ENCODE data around the gene PTPRN2. TPM values are rescaled to one million over a fixed set of nuclear protein-coding genes. Genes with fewer than 3 reads are reported as not detected.

Gene PTPRN2
- polyA plus RNA-seq, 1 experiment: 0.02 TPM

DNA sequence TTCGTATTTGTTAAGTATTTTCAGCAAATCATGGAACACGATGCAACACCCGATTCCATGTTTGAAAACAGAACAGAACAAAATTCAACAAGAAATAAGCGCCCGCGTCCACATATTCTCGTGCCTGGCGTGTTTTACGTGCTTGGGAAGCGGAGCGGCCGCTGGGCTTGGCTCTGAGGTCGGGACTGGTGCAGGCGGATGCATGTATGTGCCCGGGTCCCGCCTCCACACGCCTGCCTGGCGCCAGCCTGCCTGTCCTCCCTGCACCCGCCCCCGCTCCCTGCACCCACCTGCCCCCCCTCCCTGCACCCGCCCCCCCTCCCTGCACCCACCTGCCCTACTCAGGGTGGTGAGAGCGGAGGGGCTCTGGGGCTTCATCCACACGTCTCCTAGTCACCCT lies 796.4 kb downstream of the PTPRN2 start:
- Histone ChIP-seq H3K27ac (ENCODE audit: low read depth, low read length) (no peak overlapping the region), H3K9me3 (ENCODE audit: control insufficient read depth, insufficient read depth, low read length) (peaks cover 93% of the 10 kb centered on the region), H3K4me3 (ENCODE audit: low read depth, low read length) (no peak overlapping the region), H3K27me3 (ENCODE audit: control insufficient read depth, insufficient read depth, low read length) (no peaks in the 10 kb centered on the region)
- CTCF ChIA-PET: no interaction called here
- DNase-seq (ENCODE audit: low read depth, low spot score): no peak
- TF ChIP-seq, protein P1, sequence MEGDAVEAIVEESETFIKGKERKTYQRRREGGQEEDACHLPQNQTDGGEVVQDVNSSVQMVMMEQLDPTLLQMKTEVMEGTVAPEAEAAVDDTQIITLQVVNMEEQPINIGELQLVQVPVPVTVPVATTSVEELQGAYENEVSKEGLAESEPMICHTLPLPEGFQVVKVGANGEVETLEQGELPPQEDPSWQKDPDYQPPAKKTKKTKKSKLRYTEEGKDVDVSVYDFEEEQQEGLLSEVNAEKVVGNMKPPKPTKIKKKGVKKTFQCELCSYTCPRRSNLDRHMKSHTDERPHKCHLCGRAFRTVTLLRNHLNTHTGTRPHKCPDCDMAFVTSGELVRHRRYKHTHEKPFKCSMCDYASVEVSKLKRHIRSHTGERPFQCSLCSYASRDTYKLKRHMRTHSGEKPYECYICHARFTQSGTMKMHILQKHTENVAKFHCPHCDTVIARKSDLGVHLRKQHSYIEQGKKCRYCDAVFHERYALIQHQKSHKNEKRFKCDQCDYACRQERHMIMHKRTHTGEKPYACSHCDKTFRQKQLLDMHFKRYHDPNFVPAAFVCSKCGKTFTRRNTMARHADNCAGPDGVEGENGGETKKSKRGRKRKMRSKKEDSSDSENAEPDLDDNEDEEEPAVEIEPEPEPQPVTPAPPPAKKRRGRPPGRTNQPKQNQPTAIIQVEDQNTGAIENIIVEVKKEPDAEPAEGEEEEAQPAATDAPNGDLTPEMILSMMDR (IDR thresholded peaks at IDR 0.05; ENCODE audit: low read depth, low read length): no peak
- POLR2A ChIA-PET: no interaction called here

DNA sequence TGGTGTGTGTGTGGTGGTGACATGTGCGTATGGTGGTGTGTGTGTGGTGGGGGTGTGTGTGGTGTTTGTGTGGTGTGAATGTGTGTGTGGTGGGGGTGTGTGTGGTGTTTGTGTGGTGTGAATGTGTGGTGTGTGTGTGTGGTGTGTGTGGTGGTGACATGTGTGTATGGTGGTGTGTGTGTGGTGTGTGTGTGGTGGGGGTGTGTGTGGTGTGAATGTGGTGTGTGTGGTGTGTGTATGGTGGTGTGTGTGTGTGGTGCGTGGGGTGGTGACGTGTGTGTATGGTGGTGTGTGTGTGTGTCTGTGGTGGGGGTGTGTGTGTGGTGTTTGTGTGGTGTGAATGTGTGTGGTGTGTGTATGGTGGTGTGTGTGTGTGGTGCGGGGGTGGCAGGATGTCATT lies 797.7 kb downstream of the PTPRN2 start:
- ChIA-PET CTCF (no interaction called here), POLR2A (no interaction called here)
- Histone ChIP-seq H3K4me3 (ENCODE audit: low read depth, low read length) (no peak overlapping the region), H3K27me3 (ENCODE audit: control insufficient read depth, insufficient read depth, low read length) (no peaks in the 10 kb centered on the region), H3K27ac (ENCODE audit: low read depth, low read length) (no peak overlapping the region), H3K9me3 (ENCODE audit: control insufficient read depth, insufficient read depth, low read length) (peaks cover 93% of the 10 kb centered on the region)
- TF ChIP-seq, protein P1 (IDR thresholded peaks at IDR 0.05; ENCODE audit: low read depth, low read length): no peak
- DNase-seq (ENCODE audit: low read depth, low spot score): no peak

DNA sequence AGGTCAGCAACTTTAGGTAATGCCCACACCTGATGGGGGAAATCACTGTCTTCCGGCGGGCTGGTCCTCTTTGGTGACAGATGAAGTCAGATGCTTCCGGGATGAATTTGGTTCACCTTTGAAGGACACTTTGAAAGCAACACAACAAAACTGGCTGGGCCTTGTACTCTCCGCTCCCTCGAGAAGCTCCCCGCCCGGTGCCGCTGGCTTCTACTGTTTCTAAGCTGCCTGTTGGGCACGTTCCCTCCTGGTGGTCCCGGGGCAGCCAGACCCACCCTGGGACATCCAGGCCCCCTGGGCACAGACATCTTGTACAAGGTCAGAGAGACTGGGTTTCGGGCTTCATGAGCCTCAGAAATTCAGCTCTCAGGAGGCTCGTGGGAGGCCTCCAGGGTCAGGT lies 798.5 kb downstream of the PTPRN2 start:
- TF ChIP-seq, protein P1 (IDR thresholded peaks at IDR 0.05; ENCODE audit: low read depth, low read length): no peak
- Histone ChIP-seq H3K4me3 (ENCODE audit: low read depth, low read length) (no peak overlapping the region), H3K9me3 (ENCODE audit: control insufficient read depth, insufficient read depth, low read length) (peaks cover 93% of the 10 kb centered on the region), H3K27ac (ENCODE audit: low read depth, low read length) (no peak overlapping the region), H3K27me3 (ENCODE audit: control insufficient read depth, insufficient read depth, low read length) (no peaks in the 10 kb centered on the region)
- no peak for DNase-seq (ENCODE audit: low read depth, low spot score)
- CTCF ChIA-PET: no interaction called here
- POLR2A ChIA-PET: no interaction called here

DNA sequence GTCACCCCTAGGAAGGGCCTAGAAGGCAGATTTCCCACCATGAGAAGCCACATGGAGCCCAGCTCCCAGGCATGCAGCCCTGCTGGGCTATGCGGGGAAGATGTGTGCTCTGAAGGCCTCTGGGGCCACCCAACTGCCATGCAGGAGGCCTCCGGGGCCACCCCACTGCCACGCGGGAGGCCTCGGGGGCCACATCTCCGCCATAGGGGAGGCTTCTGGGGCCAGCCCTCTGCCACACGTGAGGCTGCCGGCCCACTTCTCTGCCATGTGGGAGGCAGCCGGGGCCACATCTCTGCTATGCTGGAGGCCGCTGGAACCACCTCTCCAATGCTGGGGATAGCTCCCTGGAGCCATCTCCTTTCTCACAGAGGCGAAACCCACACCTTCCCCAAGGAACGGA lies 799.0 kb downstream of the PTPRN2 start:
- ChIA-PET POLR2A (no interaction called here), CTCF (no interaction called here)
- Histone ChIP-seq H3K27me3 (ENCODE audit: control insufficient read depth, insufficient read depth, low read length) (no peaks in the 10 kb centered on the region), H3K27ac (ENCODE audit: low read depth, low read length) (no peak overlapping the region), H3K9me3 (ENCODE audit: control insufficient read depth, insufficient read depth, low read length) (peaks cover 93% of the 10 kb centered on the region), H3K4me3 (ENCODE audit: low read depth, low read length) (no peak overlapping the region)
- no peak for DNase-seq (ENCODE audit: low read depth, low spot score)
- TF ChIP-seq, protein P1 (IDR thresholded peaks at IDR 0.05; ENCODE audit: low read depth, low read length): no peak

- CTCF ChIA-PET: no interaction called here
- peaks cover 90% of the 10 kb centered on the region for H3K9me3 ChIP-seq (ENCODE audit: control insufficient read depth, insufficient read depth, low read length)
- DNase-seq (ENCODE audit: low read depth, low spot score): no peak
- POLR2A ChIA-PET: no interaction called here
- TF ChIP-seq, protein P1 (IDR thresholded peaks at IDR 0.05; ENCODE audit: low read depth, low read length): no peak
- H3K4me3 ChIP-seq (ENCODE audit: low read depth, low read length): no peak overlapping the region
- no peaks in the 10 kb centered on the region for H3K27me3 ChIP-seq (ENCODE audit: control insufficient read depth, insufficient read depth, low read length)
- no peak overlapping the region for H3K27ac ChIP-seq (ENCODE audit: low read depth, low read length)
Measured at GRCh38 chr7:157787275-157787701, 800.3 kb downstream of the PTPRN2 start.
